ENCODE data around the gene TCHP.

DNA sequence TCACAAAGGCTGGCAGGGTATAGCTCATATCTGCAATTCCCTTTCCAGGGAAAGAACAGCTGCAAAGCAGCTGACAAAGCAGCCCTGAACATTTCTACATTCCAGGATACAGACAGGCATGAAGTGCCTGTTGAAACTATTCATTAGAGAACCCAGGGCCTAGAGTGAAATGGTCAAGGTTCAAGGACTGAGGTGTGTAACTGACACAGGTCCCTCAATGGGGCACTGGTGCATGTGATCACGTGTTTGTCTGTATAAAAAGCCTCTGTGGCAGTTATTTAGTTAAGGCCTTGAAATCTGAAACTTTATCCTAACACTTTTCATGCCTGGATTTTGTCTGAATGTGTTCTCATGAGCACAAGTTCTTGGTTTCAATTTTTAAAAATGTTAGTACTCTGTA, 49.0 kb downstream of the TCHP start:
- TF ChIP-seq, protein P1, sequence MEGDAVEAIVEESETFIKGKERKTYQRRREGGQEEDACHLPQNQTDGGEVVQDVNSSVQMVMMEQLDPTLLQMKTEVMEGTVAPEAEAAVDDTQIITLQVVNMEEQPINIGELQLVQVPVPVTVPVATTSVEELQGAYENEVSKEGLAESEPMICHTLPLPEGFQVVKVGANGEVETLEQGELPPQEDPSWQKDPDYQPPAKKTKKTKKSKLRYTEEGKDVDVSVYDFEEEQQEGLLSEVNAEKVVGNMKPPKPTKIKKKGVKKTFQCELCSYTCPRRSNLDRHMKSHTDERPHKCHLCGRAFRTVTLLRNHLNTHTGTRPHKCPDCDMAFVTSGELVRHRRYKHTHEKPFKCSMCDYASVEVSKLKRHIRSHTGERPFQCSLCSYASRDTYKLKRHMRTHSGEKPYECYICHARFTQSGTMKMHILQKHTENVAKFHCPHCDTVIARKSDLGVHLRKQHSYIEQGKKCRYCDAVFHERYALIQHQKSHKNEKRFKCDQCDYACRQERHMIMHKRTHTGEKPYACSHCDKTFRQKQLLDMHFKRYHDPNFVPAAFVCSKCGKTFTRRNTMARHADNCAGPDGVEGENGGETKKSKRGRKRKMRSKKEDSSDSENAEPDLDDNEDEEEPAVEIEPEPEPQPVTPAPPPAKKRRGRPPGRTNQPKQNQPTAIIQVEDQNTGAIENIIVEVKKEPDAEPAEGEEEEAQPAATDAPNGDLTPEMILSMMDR (conservative IDR thresholded peaks at IDR 0.05; ENCODE audit: low read length) = no peak
- no peak for TF ChIP-seq EZH2phosphoT487 (IDR thresholded peaks at IDR 0.05; ENCODE audit: borderline replicate concordance)
